Embryonic facial prominence (tissue), 1 donor: ENCODE data around the gene KCNT2.

ENCODE experiments used
- DNase-seq: peaks from one replicate; pipeline ENCODE4 v3.0.0-alpha.2; 2016; ENCODE audit errors: extremely low spot score

KCNT2 gene

GRCh38 chr1:196450143-196451095 lies 157.8 kb downstream of the KCNT2 start:
- DNase-seq, result no peak

GRCh38 chr1:196449460-196449859 lies 158.8 kb downstream of the KCNT2 start:
- no peak for DNase-seq

GRCh38 chr1:196445775-196446174 lies 162.5 kb downstream of the KCNT2 start:
- no peak for DNase-seq

GRCh38 chr1:196444634-196445033 lies 163.6 kb downstream of the KCNT2 start:
- DNase-seq, result no peak

- DNase-seq, result no peak
These were observed 165.9 kb downstream of the KCNT2 start for GRCh38 chr1:196442366-196442765.

- DNase-seq, result no peak
These were observed 167.5 kb downstream of the KCNT2 start for GRCh38 chr1:196440711-196441110.

GRCh38 chr1:196438329-196438728 lies 169.9 kb downstream of the KCNT2 start:
- DNase-seq, result no peak

- DNase-seq, result no peak
These were observed 170.6 kb downstream of the KCNT2 start for GRCh38 chr1:196437671-196438070.

GRCh38 chr1:196433000-196433399 lies 175.2 kb downstream of the KCNT2 start:
- no peak for DNase-seq

GRCh38 chr1:196427976-196428734 lies 180.1 kb downstream of the KCNT2 start:
- no peak for DNase-seq

GRCh38 chr1:196425513-196425912 lies 182.7 kb downstream of the KCNT2 start:
- no peak for DNase-seq

- DNase-seq, result no peak
These were observed 184.6 kb downstream of the KCNT2 start for GRCh38 chr1:196423612-196424011.

- no peak for DNase-seq
These were observed 189.5 kb downstream of the KCNT2 start for GRCh38 chr1:196418772-196419171.

- no peak for DNase-seq
These were observed 192.3 kb downstream of the KCNT2 start for GRCh38 chr1:196415978-196416377.

- DNase-seq, result no peak
These were observed 195.9 kb downstream of the KCNT2 start for GRCh38 chr1:196412326-196412725.

- DNase-seq, result no peak
These were observed 197.5 kb downstream of the KCNT2 start for GRCh38 chr1:196410768-196411167.

- no peak for DNase-seq
These were observed 198.7 kb downstream of the KCNT2 start for GRCh38 chr1:196409586-196409985.

GRCh38 chr1:196407358-196408051 lies 200.7 kb downstream of the KCNT2 start:
- no peak for DNase-seq

- no peak for DNase-seq
These were observed 202.4 kb downstream of the KCNT2 start for GRCh38 chr1:196405839-196406238.

GRCh38 chr1:196403803-196404690 lies 204.2 kb downstream of the KCNT2 start:
- no peak for DNase-seq

GRCh38 chr1:196401891-196402290 lies 206.3 kb downstream of the KCNT2 start:
- no peak for DNase-seq
